ENCODE results near the gene SLF2. TPM values are rescaled to one million over a fixed set of nuclear protein-coding genes. Genes with fewer than 3 reads are reported as not detected.

Gene SLF2
- total RNA-seq, 3 donors from 2014 or later (not counting 1 experiment from before 2014, with no cell fraction given): 24.2 to 35.4 (median 30.9) TPM

- H3K4me3 ChIP-seq (ENCODE audit: low read length): peak within 1 kb of the TSS; percentile 83
- peaks cover 35% of the 10 kb centered on the region for H3K4me1 ChIP-seq (ENCODE audit: control insufficient read depth, insufficient read depth, low read length)
- H3K4me1 Mint-ChIP-seq: peaks cover 14 to 34% of the 10 kb centered on the region in 2 donors
- H3K9me3 ChIP-seq (ENCODE audit: control insufficient read depth, insufficient read depth, low read length): no peaks in the 10 kb centered on the region
- DNase-seq (no peak), ATAC-seq (no peak)
- WGBS (ENCODE audit: insufficient coverage): 2% methylated on average over 43 of the region's 44 CpGs
- intact Hi-C loops (cut with micrococcal nuclease): loop anchor here (1.0 to 5.0 kb wide), 2 partner anchors 15 to 33 kb away; partner anchors contain the start of genes PDZD7 and SFXN3
- TF ChIP-seq, protein P1, sequence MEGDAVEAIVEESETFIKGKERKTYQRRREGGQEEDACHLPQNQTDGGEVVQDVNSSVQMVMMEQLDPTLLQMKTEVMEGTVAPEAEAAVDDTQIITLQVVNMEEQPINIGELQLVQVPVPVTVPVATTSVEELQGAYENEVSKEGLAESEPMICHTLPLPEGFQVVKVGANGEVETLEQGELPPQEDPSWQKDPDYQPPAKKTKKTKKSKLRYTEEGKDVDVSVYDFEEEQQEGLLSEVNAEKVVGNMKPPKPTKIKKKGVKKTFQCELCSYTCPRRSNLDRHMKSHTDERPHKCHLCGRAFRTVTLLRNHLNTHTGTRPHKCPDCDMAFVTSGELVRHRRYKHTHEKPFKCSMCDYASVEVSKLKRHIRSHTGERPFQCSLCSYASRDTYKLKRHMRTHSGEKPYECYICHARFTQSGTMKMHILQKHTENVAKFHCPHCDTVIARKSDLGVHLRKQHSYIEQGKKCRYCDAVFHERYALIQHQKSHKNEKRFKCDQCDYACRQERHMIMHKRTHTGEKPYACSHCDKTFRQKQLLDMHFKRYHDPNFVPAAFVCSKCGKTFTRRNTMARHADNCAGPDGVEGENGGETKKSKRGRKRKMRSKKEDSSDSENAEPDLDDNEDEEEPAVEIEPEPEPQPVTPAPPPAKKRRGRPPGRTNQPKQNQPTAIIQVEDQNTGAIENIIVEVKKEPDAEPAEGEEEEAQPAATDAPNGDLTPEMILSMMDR (IDR thresholded peaks at IDR 0.05): no peak
- H3K27me3 ChIP-seq (ENCODE audit: control insufficient read depth, insufficient read depth, low read length): no peaks in the 10 kb centered on the region
- H3K27me3 Mint-ChIP-seq (ENCODE audit: low read depth in 2 of 2): peaks cover 0 to 4% of the 10 kb centered on the region in 2 donors
- H3K36me3 Mint-ChIP-seq: no peaks in the 10 kb centered on the region
- peak within 1 kb of the TSS; percentile 71 to 82 for H3K27ac Mint-ChIP-seq
- peak within 1 kb of the TSS; percentile 77 for H3K27ac ChIP-seq (ENCODE audit: low read length)
- H3K36me3 ChIP-seq (ENCODE audit: control insufficient read depth, insufficient read depth, low read length): no peaks in the 10 kb centered on the region
- H3K9me3 Mint-ChIP-seq: no peaks in the 10 kb centered on the region
- H3K4me3 Mint-ChIP-seq: peak within 1 kb of the TSS; percentile 89
These were observed 87.0 kb downstream of the SLF2 start, which contains the start of gene LZTS2 for GRCh38 chr10:100999742-101000126. Gene LZTS2 (plus strand): TSS chr10:100999808. CDS start chr10:101002539, 2,731 bp downstream.

DNA sequence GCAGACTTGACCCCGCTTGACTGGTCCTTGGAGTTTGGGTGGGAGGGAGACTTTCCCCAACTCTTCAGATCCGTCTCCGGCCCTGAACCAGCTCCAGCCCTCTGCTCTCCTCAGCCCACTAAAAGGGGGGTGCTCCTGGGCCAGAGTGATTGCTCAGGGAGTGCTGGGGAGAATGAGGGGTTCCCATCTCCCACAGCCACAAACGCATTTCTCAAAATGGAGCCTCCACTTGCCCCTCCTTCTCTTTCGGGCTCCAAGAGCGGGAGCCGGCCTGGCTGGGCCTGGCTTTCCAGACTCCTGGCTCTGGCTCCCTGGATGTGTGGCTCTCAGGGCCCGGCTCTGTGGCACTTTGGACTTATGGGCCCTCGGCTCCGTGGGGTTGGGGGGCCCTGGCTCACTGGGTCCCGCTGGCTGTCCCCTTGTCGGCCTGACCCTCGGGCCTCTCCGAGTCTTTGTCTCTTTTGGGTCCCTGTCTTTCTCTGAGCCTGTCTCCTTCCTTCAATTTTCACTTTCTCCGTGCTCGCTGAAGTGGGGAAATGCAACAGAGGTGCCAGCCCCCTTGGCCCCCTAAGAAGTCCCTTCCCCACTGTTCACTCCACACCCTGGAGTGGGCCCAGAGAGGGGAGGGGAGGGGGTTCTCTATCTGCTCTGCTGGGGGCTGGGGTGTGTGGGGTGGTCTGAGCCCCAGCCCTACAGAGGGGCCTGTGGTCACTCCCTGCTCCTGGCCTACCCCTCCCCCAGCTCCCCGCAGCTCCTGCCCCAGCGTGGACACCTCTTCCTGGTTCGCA lies 87.6 kb downstream of the SLF2 start:
- peaks cover 35% of the 10 kb centered on the region for H3K4me1 ChIP-seq (ENCODE audit: control insufficient read depth, insufficient read depth, low read length)
- intact Hi-C loops (cut with micrococcal nuclease): no loop called here
- peak overlapping the region; percentile 26 for H3K4me3 ChIP-seq (ENCODE audit: low read length)
- H3K4me3 Mint-ChIP-seq: peak overlapping the region; percentile 79
- TF ChIP-seq, protein P1 (IDR thresholded peaks at IDR 0.05): no peak
- H3K27ac Mint-ChIP-seq: peak overlapping the region in 1 of 2 donors; percentile 71
- H3K4me1 Mint-ChIP-seq: peaks cover 14 to 34% of the 10 kb centered on the region in 2 donors
- DNase-seq: peak in 1 of 2 donors; percentile 23
- no peaks in the 10 kb centered on the region for H3K9me3 ChIP-seq (ENCODE audit: control insufficient read depth, insufficient read depth, low read length)
- no peak overlapping the region for H3K27ac ChIP-seq (ENCODE audit: low read length)
- H3K36me3 ChIP-seq (ENCODE audit: control insufficient read depth, insufficient read depth, low read length): no peaks in the 10 kb centered on the region
- peaks cover 0 to 4% of the 10 kb centered on the region in 2 donors for H3K27me3 Mint-ChIP-seq (ENCODE audit: low read depth in 2 of 2)
- ATAC-seq: no peak
- 52% methylated on average over 16 of the region's 19 CpGs for WGBS (ENCODE audit: insufficient coverage)
- H3K36me3 Mint-ChIP-seq: no peaks in the 10 kb centered on the region
- no peaks in the 10 kb centered on the region for H3K9me3 Mint-ChIP-seq
- H3K27me3 ChIP-seq (ENCODE audit: control insufficient read depth, insufficient read depth, low read length): no peaks in the 10 kb centered on the region

- WGBS (ENCODE audit: insufficient coverage): 64% methylated on average over 12 of the region's 12 CpGs
- H3K27ac ChIP-seq (ENCODE audit: low read length): no peak overlapping the region
- H3K27ac Mint-ChIP-seq: peak overlapping the region; percentile 24 to 71
These were observed 88.3 kb downstream of the SLF2 start for GRCh38 chr10:101000915-101001658.

More at GRCh38 chr10:101000915-101001658, 88.3 kb downstream of the SLF2 start:
- H3K27me3 ChIP-seq (ENCODE audit: control insufficient read depth, insufficient read depth, low read length): no peaks in the 10 kb centered on the region
- no peaks in the 10 kb centered on the region for H3K9me3 Mint-ChIP-seq
- peaks cover 2% of the 10 kb centered on the region for H3K36me3 ChIP-seq (ENCODE audit: control insufficient read depth, insufficient read depth, low read length)
- intact Hi-C loops (cut with micrococcal nuclease): no loop called here
- H3K9me3 ChIP-seq (ENCODE audit: control insufficient read depth, insufficient read depth, low read length): no peaks in the 10 kb centered on the region
- H3K4me1 Mint-ChIP-seq: peaks cover 14 to 34% of the 10 kb centered on the region in 2 donors
- ATAC-seq (no peak), DNase-seq (no peak)
- TF ChIP-seq, protein P1 (IDR thresholded peaks at IDR 0.05): no peak
- H3K4me3 Mint-ChIP-seq: peak overlapping the region; percentile 79
- H3K36me3 Mint-ChIP-seq: no peaks in the 10 kb centered on the region
- H3K4me3 ChIP-seq (ENCODE audit: low read length): no peak overlapping the region
- H3K4me1 ChIP-seq (ENCODE audit: control insufficient read depth, insufficient read depth, low read length): peaks cover 35% of the 10 kb centered on the region
- peaks cover 0 to 4% of the 10 kb centered on the region in 2 donors for H3K27me3 Mint-ChIP-seq (ENCODE audit: low read depth in 2 of 2)
